HG02970 (cell line): ENCODE measurements around the gene TCF3.
"Not testable (repeated sequence)": the region's sequence is repeated elsewhere in the genome, so short reads cannot be mapped to it uniquely, and the experiment has no call there.

Experiments used
- ATAC-seq: cut with Tn5 transposase; IDR thresholded peaks from one replicate; pipeline ENCODE4 v1.9.1; 2021; ENCODE audit warnings: mild to moderate bottlenecking, moderate library complexity, moderate number of reproducible peaks; ENCODE audit not compliant: unreplicated experiment, low FRiP score

Gene TCF3

GRCh38 chr19:1673645-1674292 is 21.4 kb upstream of the TCF3 start:
- ATAC-seq: no peak

GRCh38 chr19:1672769-1673644 is 20.6 kb upstream of the TCF3 start:
- ATAC-seq: no peak

GRCh38 chr19:1672038-1672768 is 19.8 kb upstream of the TCF3 start:
- ATAC-seq: no peak

- no peak for ATAC-seq
Measured at GRCh38 chr19:1671716-1672037, 19.3 kb upstream of the TCF3 start.

- not testable (repeated sequence) for ATAC-seq
Measured at GRCh38 chr19:1670747-1671146, 18.3 kb upstream of the TCF3 start.

GRCh38 chr19:1668486-1669270 is 16.3 kb upstream of the TCF3 start:
- no peak for ATAC-seq

- no peak for ATAC-seq
Measured at GRCh38 chr19:1668048-1668485, 15.7 kb upstream of the TCF3 start.

GRCh38 chr19:1665565-1666047 is 13.2 kb upstream of the TCF3 start:
- no peak for ATAC-seq

- ATAC-seq: no peak
Measured at GRCh38 chr19:1663852-1664251, 11.4 kb upstream of the TCF3 start.

- not testable (repeated sequence) for ATAC-seq
Measured at GRCh38 chr19:1663227-1663626, 10.8 kb upstream of the TCF3 start.

- ATAC-seq: no peak
Measured at GRCh38 chr19:1661995-1662394, 9.6 kb upstream of the TCF3 start.

GRCh38 chr19:1659084-1659427 is 6.6 kb upstream of the TCF3 start:
- ATAC-seq: no peak

GRCh38 chr19:1658150-1659083 is 6.0 kb upstream of the TCF3 start:
- ATAC-seq: no peak

- no peak for ATAC-seq
Measured at GRCh38 chr19:1657746-1658145, 5.3 kb upstream of the TCF3 start.

GRCh38 chr19:1656988-1657536 is 4.6 kb upstream of the TCF3 start:
- ATAC-seq: no peak

GRCh38 chr19:1655987-1656608 is 3.7 kb upstream of the TCF3 start:
- ATAC-seq: no peak

GRCh38 chr19:1655131-1655981 is 2.9 kb upstream of the TCF3 start:
- no peak for ATAC-seq
